Measurements from ENCODE around the gene ENTREP3.

DNA sequence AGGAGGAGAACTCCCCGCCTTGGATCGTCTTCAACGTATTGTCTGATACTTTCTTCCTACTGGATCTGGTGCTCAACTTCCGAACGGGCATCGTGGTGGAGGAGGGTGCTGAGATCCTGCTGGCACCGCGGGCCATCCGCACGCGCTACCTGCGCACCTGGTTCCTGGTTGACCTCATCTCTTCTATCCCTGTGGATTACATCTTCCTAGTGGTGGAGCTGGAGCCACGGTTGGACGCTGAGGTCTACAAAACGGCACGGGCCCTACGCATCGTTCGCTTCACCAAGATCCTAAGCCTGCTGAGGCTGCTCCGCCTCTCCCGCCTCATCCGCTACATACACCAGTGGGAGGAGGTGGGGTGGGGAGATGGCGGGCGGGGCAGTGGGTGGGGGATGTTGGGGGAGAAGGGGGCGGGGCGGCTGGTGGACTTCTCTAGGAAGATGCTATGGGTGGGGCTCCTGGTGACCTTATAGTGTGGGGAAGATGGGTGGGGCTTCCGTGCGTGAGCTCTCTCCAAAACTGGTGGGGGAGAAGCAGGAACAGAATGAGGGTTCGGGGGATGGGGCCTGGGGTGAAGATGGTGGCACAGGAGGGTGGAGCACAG is 27.3 kb upstream of the ENTREP3 start:
- TF ChIP-seq, protein P1, sequence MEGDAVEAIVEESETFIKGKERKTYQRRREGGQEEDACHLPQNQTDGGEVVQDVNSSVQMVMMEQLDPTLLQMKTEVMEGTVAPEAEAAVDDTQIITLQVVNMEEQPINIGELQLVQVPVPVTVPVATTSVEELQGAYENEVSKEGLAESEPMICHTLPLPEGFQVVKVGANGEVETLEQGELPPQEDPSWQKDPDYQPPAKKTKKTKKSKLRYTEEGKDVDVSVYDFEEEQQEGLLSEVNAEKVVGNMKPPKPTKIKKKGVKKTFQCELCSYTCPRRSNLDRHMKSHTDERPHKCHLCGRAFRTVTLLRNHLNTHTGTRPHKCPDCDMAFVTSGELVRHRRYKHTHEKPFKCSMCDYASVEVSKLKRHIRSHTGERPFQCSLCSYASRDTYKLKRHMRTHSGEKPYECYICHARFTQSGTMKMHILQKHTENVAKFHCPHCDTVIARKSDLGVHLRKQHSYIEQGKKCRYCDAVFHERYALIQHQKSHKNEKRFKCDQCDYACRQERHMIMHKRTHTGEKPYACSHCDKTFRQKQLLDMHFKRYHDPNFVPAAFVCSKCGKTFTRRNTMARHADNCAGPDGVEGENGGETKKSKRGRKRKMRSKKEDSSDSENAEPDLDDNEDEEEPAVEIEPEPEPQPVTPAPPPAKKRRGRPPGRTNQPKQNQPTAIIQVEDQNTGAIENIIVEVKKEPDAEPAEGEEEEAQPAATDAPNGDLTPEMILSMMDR (IDR thresholded peaks at IDR 0.05): no peak
- no peak for TF ChIP-seq POLR2A (IDR thresholded peaks at IDR 0.05)
